Spinal cord (tissue), 10 donors: Measurements from ENCODE around the gene TCF7L1. TPM values are rescaled to one million over a fixed set of nuclear protein-coding genes. Genes with fewer than 3 reads are reported as not detected.

ENCODE experiments used
- DNase-seq, 6 donors: peaks; one replicate each; pipeline versions ENCODE4 v3.0.0 to v3.0.0-alpha.2; 2013 to 2015; ENCODE audit warnings: low spot score in 6 of 6, low read depth in 4 of 6
- H3K27ac ChIP-seq: one replicate; pipeline ENCODE4 v1.5.1; 2013; ENCODE audit warnings: low read depth, low read length, control low read depth
- H3K27me3 ChIP-seq: one replicate; pipeline ENCODE4 v1.6.1; 2013; ENCODE audit warnings: low read length; ENCODE audit not compliant: control insufficient read depth, insufficient read depth
- H3K36me3 ChIP-seq: one replicate; pipeline ENCODE4 v1.6.1; 2013; ENCODE audit warnings: low read length; ENCODE audit not compliant: control insufficient read depth, insufficient read depth
- H3K4me1 ChIP-seq: one replicate; pipeline ENCODE4 v1.6.1; 2013; ENCODE audit warnings: low read length; ENCODE audit not compliant: control insufficient read depth, insufficient read depth
- H3K4me3 ChIP-seq: one replicate; pipeline ENCODE4 v1.5.1; 2013; ENCODE audit warnings: low read depth, low read length, control low read depth
- H3K9me3 ChIP-seq: one replicate; pipeline ENCODE4 v1.6.1; 2013; ENCODE audit warnings: low read length; ENCODE audit not compliant: control insufficient read depth, insufficient read depth
- WGBS: methylation state at CpG from one replicate; pipeline ENCODE4 v1.1.5; 2013; ENCODE audit warnings: missing lambda C conversion rate; ENCODE audit not compliant: insufficient coverage; 5-methylcytosine and 5-hydroxymethylcytosine counted together
- long read RNA-seq, 4 donors: transcript quantifications; one replicate each; lab custom pipeline, GENCODE V29; 2026
- polyA plus RNA-seq, 2 donors: library from polyadenylated mRNA; unstranded; fragments of 120-200 nt; gene quantifications; one replicate each; pipeline ENCODE4 v1.2.1, GENCODE V29; 2013; ENCODE audit not compliant: insufficient read length in 2 of 2
- total RNA-seq, 2 donors: library from RNA; depleted of rRNA in 1 of 2; stranded (reverse); fragments of 120-200 nt in 1 of 2; fragments of >200 nt in 1 of 2; gene quantifications; one replicate each; pipeline versions ENCODE4 v1.2.3 to v1.2.4, GENCODE V29; 2013 to 2014
- donor health status: healthy.

TCF7L1 gene, protein sequence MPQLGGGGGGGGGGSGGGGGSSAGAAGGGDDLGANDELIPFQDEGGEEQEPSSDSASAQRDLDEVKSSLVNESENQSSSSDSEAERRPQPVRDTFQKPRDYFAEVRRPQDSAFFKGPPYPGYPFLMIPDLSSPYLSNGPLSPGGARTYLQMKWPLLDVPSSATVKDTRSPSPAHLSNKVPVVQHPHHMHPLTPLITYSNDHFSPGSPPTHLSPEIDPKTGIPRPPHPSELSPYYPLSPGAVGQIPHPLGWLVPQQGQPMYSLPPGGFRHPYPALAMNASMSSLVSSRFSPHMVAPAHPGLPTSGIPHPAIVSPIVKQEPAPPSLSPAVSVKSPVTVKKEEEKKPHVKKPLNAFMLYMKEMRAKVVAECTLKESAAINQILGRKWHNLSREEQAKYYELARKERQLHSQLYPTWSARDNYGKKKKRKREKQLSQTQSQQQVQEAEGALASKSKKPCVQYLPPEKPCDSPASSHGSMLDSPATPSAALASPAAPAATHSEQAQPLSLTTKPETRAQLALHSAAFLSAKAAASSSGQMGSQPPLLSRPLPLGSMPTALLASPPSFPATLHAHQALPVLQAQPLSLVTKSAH
- total RNA-seq (1 to 10 TPM; 3.4 to 6.5 TPM), polyA plus RNA-seq (10 to 100 TPM; 33.3 to 41.9 TPM)
- long read RNA-seq, donor 1, partial matches to known transcripts, result 0 of 3 reads
- long read RNA-seq, donor 1, other reads (novel, unspliced or antisense), result 0 of 3 reads
- long read RNA-seq, donor 2, partial matches to known transcripts, result 0 of 1 reads
- long read RNA-seq, donor 2, other reads (novel, unspliced or antisense), result 0 of 1 reads
- long read RNA-seq, donor 3, partial matches to known transcripts, result 6 of 9 reads
- long read RNA-seq, donor 3, other reads (novel, unspliced or antisense), result 0 of 9 reads
- long read RNA-seq, donor 4, transcript TCF7L1-201 (12 exons, 2,968 nt), result major isoform, 10 of 10 reads
- long read RNA-seq, donor 4, partial matches to known transcripts, result 0 of 10 reads
- long read RNA-seq, donor 4, other reads (novel, unspliced or antisense), result 0 of 10 reads

GRCh38 chr2:85132834-85133637, at the start of gene TCF7L1:
TSS of gene TCF7L1 (plus strand) at chr2:85133392. CDS start at chr2:85133685, 293 bp downstream.
- peak in 5 of 6 donors; percentile 49 to 94 (median 77) for DNase-seq
- Histone ChIP-seq H3K4me3 (peak within 1 kb of the TSS; percentile 82), H3K27ac (peak within 1 kb of the TSS; percentile 88), H3K9me3 (no peaks in the 10 kb centered on the region), H3K27me3 (peaks cover 2% of the 10 kb centered on the region), H3K36me3 (no peaks in the 10 kb centered on the region), H3K4me1 (peaks cover 43% of the 10 kb centered on the region)
- WGBS, result under 1% methylated on average over 84 of the region's 91 CpGs

- H3K27ac ChIP-seq, result no peak overlapping the region
- peaks cover 5% of the 10 kb centered on the region for H3K4me1 ChIP-seq
- H3K4me3 ChIP-seq, result no peak overlapping the region
- no peaks in the 10 kb centered on the region for H3K36me3 ChIP-seq
- no peaks in the 10 kb centered on the region for H3K27me3 ChIP-seq
- WGBS, result 83% methylated on average over 1 of the region's 3 CpGs
- peaks cover 5% of the 10 kb centered on the region for H3K9me3 ChIP-seq
- no peak for DNase-seq
Measured at GRCh38 chr2:85085563-85085962, 47.6 kb upstream of the TCF7L1 start.

DNA sequence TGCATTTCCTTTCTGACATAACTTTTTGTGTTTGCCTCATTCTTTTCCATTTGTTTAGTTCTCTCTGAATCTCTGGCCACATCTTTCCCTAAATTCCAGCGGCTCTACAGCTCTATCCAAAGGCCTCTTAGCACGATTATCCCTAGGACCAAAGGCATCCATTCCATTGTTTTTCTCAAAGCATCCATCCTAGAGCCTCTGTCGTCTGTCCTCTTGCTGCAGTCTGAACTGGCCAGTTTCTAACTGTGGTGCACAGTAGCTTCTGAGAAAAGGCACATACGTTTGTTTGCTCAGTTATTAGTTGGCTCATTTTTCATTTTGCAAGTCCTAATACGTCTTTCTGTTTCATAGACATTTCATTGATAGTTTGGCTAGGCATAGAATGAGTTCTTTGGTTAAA, 45.7 kb upstream of the TCF7L1 start:
- 86% methylated on average over 4 of the region's 5 CpGs for whole genome bisulfite sequencing
- Histone ChIP-seq H3K9me3 (no peaks in the 10 kb centered on the region), H3K27me3 (no peaks in the 10 kb centered on the region), H3K4me1 (peaks cover 5% of the 10 kb centered on the region), H3K27ac (no peak overlapping the region), H3K4me3 (no peak overlapping the region), H3K36me3 (no peaks in the 10 kb centered on the region)
- DNase-seq, result no peak

GRCh38 chr2:85088921-85089320, 44.3 kb upstream of the TCF7L1 start:
- no peak overlapping the region for H3K4me3 ChIP-seq
- H3K27ac ChIP-seq, result no peak overlapping the region
- 61% methylated on average over 2 of the region's 2 CpGs for whole genome bisulfite sequencing
- DNase-seq, result no peak
- H3K27me3 ChIP-seq, result no peaks in the 10 kb centered on the region
- H3K9me3 ChIP-seq, result no peaks in the 10 kb centered on the region
- no peaks in the 10 kb centered on the region for H3K36me3 ChIP-seq
- H3K4me1 ChIP-seq, result peaks cover 5% of the 10 kb centered on the region

- H3K9me3 ChIP-seq, result no peaks in the 10 kb centered on the region
- DNase-seq, result peak in 2 of 6 donors; percentile 60 to 84
- H3K36me3 ChIP-seq, result no peaks in the 10 kb centered on the region
- peaks cover 5% of the 10 kb centered on the region for H3K4me1 ChIP-seq
- H3K27me3 ChIP-seq, result no peaks in the 10 kb centered on the region
- no peak overlapping the region for H3K4me3 ChIP-seq
- no peak overlapping the region for H3K27ac ChIP-seq
- 23% methylated on average over 6 of the region's 6 CpGs for WGBS
Measured at GRCh38 chr2:85089585-85089984, 43.6 kb upstream of the TCF7L1 start.

GRCh38 chr2:85091838-85092237, 41.4 kb upstream of the TCF7L1 start:
- no peak overlapping the region for H3K27ac ChIP-seq
- WGBS, result 92% methylated on average over 2 of the region's 2 CpGs
- H3K36me3 ChIP-seq, result no peaks in the 10 kb centered on the region
- H3K9me3 ChIP-seq, result no peaks in the 10 kb centered on the region
- no peak overlapping the region for H3K4me3 ChIP-seq
- no peak for DNase-seq
- H3K4me1 ChIP-seq, result peaks cover 5% of the 10 kb centered on the region
- no peaks in the 10 kb centered on the region for H3K27me3 ChIP-seq

- no peaks in the 10 kb centered on the region for H3K9me3 ChIP-seq
- WGBS, result 100% methylated on average over 1 of the region's 2 CpGs
- H3K4me1 ChIP-seq, result no peaks in the 10 kb centered on the region
- H3K36me3 ChIP-seq, result no peaks in the 10 kb centered on the region
- H3K27ac ChIP-seq, result no peak overlapping the region
- no peak overlapping the region for H3K4me3 ChIP-seq
- no peak for DNase-seq
- no peaks in the 10 kb centered on the region for H3K27me3 ChIP-seq
Measured at GRCh38 chr2:85095094-85095493, 38.1 kb upstream of the TCF7L1 start.

- H3K9me3 ChIP-seq, result no peaks in the 10 kb centered on the region
- no peak overlapping the region for H3K4me3 ChIP-seq
- DNase-seq, result no peak
- H3K27me3 ChIP-seq, result no peaks in the 10 kb centered on the region
- H3K27ac ChIP-seq, result no peak overlapping the region
- H3K4me1 ChIP-seq, result no peaks in the 10 kb centered on the region
- no peaks in the 10 kb centered on the region for H3K36me3 ChIP-seq
- WGBS, result 92% methylated on average over 4 of the region's 6 CpGs
Measured at GRCh38 chr2:85096616-85097015, 36.6 kb upstream of the TCF7L1 start.

- no peak overlapping the region for H3K27ac ChIP-seq
- DNase-seq, result no peak
- H3K27me3 ChIP-seq, result no peaks in the 10 kb centered on the region
- no CpG with 5 or more reads among the region's 1 CpG for WGBS
- no peak overlapping the region for H3K4me3 ChIP-seq
- H3K4me1 ChIP-seq, result no peaks in the 10 kb centered on the region
- no peaks in the 10 kb centered on the region for H3K9me3 ChIP-seq
- H3K36me3 ChIP-seq, result no peaks in the 10 kb centered on the region
Measured at GRCh38 chr2:85104228-85104627, 29.0 kb upstream of the TCF7L1 start.
